Mucosa of descending colon (tissue), 3 donors: ENCODE data around the gene IFT122. TPM values are rescaled to one million over a fixed set of nuclear protein-coding genes. Genes with fewer than 3 reads are reported as not detected.
A peak's percentile ranks its signal among the peaks of the same experiment; 100 is the strongest.

ENCODE experiments used
- ATAC-seq: fragments of 200-7000 bp; cut with Tn5 transposase; one replicate; pipeline ENCODE4 v1.9.1; 2020; ENCODE audit warnings: mild to moderate bottlenecking, moderate library complexity
- DNase-seq, 3 donors: peaks; one replicate each; pipeline ENCODE4 v3.0.0-alpha.2; 2020
- H3K36me3 ChIP-seq: fragments of 200-600 bp; one replicate; pipeline ENCODE4 v1.8.0; 2021; ENCODE audit warnings: low read depth, mild to moderate bottlenecking
- H3K4me1 ChIP-seq: fragments of 200-600 bp; one replicate; pipeline ENCODE4 v1.8.0; 2021; ENCODE audit warnings: low read depth, mild to moderate bottlenecking
- H3K4me3 ChIP-seq: fragments of 200-600 bp; one replicate; pipeline ENCODE4 v1.8.0; 2021; ENCODE audit warnings: mild to moderate bottlenecking
- H3K9me3 ChIP-seq: fragments of 200-600 bp; one replicate; pipeline ENCODE4 v1.8.0; 2021; ENCODE audit warnings: mild to moderate bottlenecking
- intact Hi-C, 2 donors: fragments of 100-400 bp; cut with DNase I in 1 of 2; cut with micrococcal nuclease in 1 of 2; formaldehyde crosslinking; loops; one replicate each; pipeline versions ENCODE4 v1.11.0 to v1.11.1; 2022; cut with DNase I, micrococcal nuclease
- total RNA-seq, 3 donors: library from RNA; stranded (reverse); fragmentation: NEBNext Ultra II Directional in 2 of 3; extraction: Animal tissue kit (Norgen Biotek cat#: 25700) in 2 of 3; gene quantifications; one replicate each; pipeline versions ENCODE4 v1.2.1 to v1.2.4, GENCODE V29; 2021 to 2023
- TF ChIP-seq, protein P1 (sequence below): fragments of 200-600 bp; IDR thresholded peaks from one replicate; pipeline ENCODE4 v1.8.0; 2022; ENCODE audit warnings: antibody characterized with exemption, mild to moderate bottlenecking
- donor health status: DM: no; HTN: no; CAD: no; lungs with moderate emphysema.
- donor health status: DM: no; HTN: no; CAD: no.
- donor health status: DM: no; HTN: yes; CAD: no.

Gene IFT122
- total RNA-seq, 3 donors from 2014 or later = 24.6 to 35.0 (median 29.6) TPM

DNA sequence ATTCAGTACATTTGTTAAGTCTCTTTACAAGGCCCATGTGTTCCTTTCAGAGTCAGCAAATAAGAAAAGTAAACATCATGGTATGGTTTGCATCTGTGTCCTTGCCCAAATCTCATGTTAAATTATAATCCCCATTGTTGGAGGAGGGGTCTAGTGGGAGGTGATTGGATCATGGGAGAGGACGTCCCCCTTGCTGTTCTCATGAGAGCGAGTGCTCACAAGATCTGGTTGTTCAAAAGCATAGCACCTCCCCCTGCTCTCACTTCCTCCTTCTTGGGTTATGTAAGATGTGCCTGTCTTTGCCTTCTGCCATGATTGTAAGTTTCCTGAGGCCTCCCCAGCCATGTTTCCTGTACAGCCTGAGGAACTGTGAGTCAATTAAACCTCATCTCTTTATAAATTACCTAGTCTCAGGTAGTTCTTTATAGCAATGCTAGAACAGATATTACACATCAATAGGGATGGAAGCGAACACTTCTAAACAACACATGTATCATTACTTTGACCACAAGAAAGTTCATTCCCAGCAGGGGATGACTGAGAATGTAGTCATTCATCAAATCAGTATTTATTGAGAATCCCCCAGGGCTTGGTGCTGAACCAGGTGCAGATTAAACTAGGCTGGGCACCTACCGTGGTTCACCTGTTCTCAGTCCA, 15.7 kb upstream of the IFT122 start:
- no peak overlapping the region for H3K4me3 ChIP-seq
- H3K36me3 ChIP-seq = no peaks in the 10 kb centered on the region
- no peaks in the 10 kb centered on the region for H3K9me3 ChIP-seq
- DNase-seq = peak in 1 of 3 donors; percentile 57
- peak; percentile 37 for ATAC-seq
- intact Hi-C loops = no loop called here
- peaks cover 5% of the 10 kb centered on the region for H3K4me1 ChIP-seq
- TF ChIP-seq, protein P1, sequence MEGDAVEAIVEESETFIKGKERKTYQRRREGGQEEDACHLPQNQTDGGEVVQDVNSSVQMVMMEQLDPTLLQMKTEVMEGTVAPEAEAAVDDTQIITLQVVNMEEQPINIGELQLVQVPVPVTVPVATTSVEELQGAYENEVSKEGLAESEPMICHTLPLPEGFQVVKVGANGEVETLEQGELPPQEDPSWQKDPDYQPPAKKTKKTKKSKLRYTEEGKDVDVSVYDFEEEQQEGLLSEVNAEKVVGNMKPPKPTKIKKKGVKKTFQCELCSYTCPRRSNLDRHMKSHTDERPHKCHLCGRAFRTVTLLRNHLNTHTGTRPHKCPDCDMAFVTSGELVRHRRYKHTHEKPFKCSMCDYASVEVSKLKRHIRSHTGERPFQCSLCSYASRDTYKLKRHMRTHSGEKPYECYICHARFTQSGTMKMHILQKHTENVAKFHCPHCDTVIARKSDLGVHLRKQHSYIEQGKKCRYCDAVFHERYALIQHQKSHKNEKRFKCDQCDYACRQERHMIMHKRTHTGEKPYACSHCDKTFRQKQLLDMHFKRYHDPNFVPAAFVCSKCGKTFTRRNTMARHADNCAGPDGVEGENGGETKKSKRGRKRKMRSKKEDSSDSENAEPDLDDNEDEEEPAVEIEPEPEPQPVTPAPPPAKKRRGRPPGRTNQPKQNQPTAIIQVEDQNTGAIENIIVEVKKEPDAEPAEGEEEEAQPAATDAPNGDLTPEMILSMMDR = no peak

- peaks cover 5% of the 10 kb centered on the region for H3K4me1 ChIP-seq
- ATAC-seq = no peak
- H3K36me3 ChIP-seq = no peaks in the 10 kb centered on the region
- DNase-seq = no peak
- TF ChIP-seq, protein P1 = no peak
- H3K4me3 ChIP-seq = no peak overlapping the region
- H3K9me3 ChIP-seq = no peaks in the 10 kb centered on the region
- intact Hi-C loops = no loop called here
Measured at GRCh38 chr3:129425213-129425612, 14.8 kb upstream of the IFT122 start.

- Histone ChIP-seq H3K36me3 (no peaks in the 10 kb centered on the region), H3K4me1 (peaks cover 5% of the 10 kb centered on the region), H3K4me3 (no peak overlapping the region), H3K9me3 (no peaks in the 10 kb centered on the region)
- DNase-seq (no peak), ATAC-seq (no peak)
- TF ChIP-seq, protein P1 = no peak
- intact Hi-C loops = no loop called here
Measured at GRCh38 chr3:129425619-129426018, 14.4 kb upstream of the IFT122 start.

GRCh38 chr3:129428007-129428375, 12.0 kb upstream of the IFT122 start:
- H3K9me3 ChIP-seq = no peaks in the 10 kb centered on the region
- H3K36me3 ChIP-seq = peaks cover 8% of the 10 kb centered on the region
- ATAC-seq (peak; percentile 7), DNase-seq (no peak)
- TF ChIP-seq, protein P1 = no peak
- peaks cover 5% of the 10 kb centered on the region for H3K4me1 ChIP-seq
- intact Hi-C loops = no loop called here
- no peak overlapping the region for H3K4me3 ChIP-seq

DNA sequence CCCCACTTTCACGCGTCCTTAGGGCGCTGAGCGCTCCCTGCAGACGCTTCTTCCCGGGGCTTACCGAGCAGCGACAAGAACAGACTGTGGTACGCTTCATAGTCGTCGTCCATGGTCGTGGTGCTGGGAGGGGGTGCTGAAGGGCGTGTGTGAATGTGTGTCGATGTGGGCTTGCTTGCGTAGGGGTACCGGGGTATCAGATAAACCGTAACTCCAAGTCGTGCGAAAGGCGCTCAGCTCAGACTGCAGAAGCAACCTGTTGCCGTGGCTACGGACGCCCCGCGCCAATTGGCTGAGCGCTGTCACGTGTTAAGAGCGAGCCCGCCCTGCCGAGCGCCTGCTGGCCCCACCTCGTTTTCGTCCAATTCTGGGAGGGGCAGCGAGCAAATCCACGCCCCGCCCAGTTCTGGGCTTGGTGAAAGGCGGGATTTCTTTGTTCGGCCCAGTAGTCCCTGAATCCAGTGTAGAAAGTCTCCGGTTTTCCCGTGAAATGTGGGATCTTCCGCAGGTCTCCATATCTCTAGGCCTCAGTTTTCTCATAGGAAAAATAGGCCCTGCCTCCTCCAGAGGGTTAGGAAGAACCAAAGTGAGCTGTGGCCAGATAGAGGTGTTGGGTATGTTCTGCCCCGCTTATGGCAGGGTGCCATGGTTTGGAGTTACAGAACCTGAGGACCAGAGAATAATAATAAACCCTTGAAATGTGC, 11.5 kb upstream of the IFT122 start, which contains the start of gene EFCAB12:
TSS of gene EFCAB12 (minus strand) at position 261 of the 704 bp plus-strand sequence. CDS start at position 113, 148 bp downstream.
- DNase-seq (peak; percentile 96 to 97 (median 97)), ATAC-seq (peak; percentile 97)
- TF ChIP-seq, protein P1 = no peak
- intact Hi-C loops = no loop called here
- Histone ChIP-seq H3K4me1 (peaks cover 5% of the 10 kb centered on the region), H3K9me3 (no peaks in the 10 kb centered on the region), H3K4me3 (no peak within 1 kb of the TSS), H3K36me3 (peaks cover 8% of the 10 kb centered on the region)
